Loucy (cell line): ENCODE results near the gene KLHL2.
A peak's percentile ranks its signal among the peaks of the same experiment; 100 is the strongest.

Experiments used
- H2AFZ ChIP-seq: fragments of 200-600 bp; sonication (generic); 2 replicates; pipeline ENCODE4 v1.6.0; 2016; ENCODE audit warnings: antibody characterized with exemption, mild to moderate bottlenecking, low read length, moderate library complexity
- H3F3A ChIP-seq: fragments of 200-600 bp; 2 replicates; pipeline ENCODE4 v1.6.0; 2016; ENCODE audit warnings: antibody characterized with exemption, low read depth, mild to moderate bottlenecking
- H3K27me3 ChIP-seq: fragments of 200-600 bp; sonication (generic); 2 replicates; pipeline ENCODE4 v1.6.1; 2014; ENCODE audit warnings: low read length, mild to moderate bottlenecking; ENCODE audit not compliant: insufficient read depth, poor library complexity, severe bottlenecking
- H3K36me3 ChIP-seq: fragments of 200-600 bp; sonication (generic); 2 replicates; pipeline ENCODE4 v1.6.1; 2016; ENCODE audit warnings: low read length; ENCODE audit not compliant: insufficient read depth
- H3K4me1 ChIP-seq: fragments of 200-600 bp; sonication (generic); 2 replicates; pipeline ENCODE4 v1.5.1; 2014; ENCODE audit warnings: low read length, mild to moderate bottlenecking; ENCODE audit not compliant: insufficient read depth, poor library complexity, severe bottlenecking
- H3K4me2 ChIP-seq: fragments of 200-600 bp; sonication (generic); 2 replicates; pipeline ENCODE4 v1.6.0; 2014; ENCODE audit warnings: antibody characterized with exemption, low read length, low read depth, mild to moderate bottlenecking; ENCODE audit not compliant: poor library complexity, severe bottlenecking
- H3K4me3 ChIP-seq: fragments of 200-600 bp; sonication (generic); 2 replicates; pipeline ENCODE4 v1.5.1; 2014; ENCODE audit warnings: low read length, mild to moderate bottlenecking, mixed read lengths; ENCODE audit not compliant: poor library complexity, severe bottlenecking
- H3K79me2 ChIP-seq: fragments of 200-600 bp; sonication (generic); 2 replicates; pipeline ENCODE4 v1.6.1; 2014; ENCODE audit warnings: low read length; ENCODE audit not compliant: insufficient read depth
- H3K9ac ChIP-seq: fragments of 200-600 bp; sonication (generic); 2 replicates; pipeline ENCODE4 v1.6.0; 2014; ENCODE audit warnings: mild to moderate bottlenecking, low read depth, low read length, moderate library complexity; ENCODE audit not compliant: poor library complexity, severe bottlenecking
- H3K9me2 ChIP-seq: fragments of 200-600 bp; sonication (generic); replicated peaks from 2 replicates; pipeline ENCODE4 v1.6.1; 2016; ENCODE audit warnings: low read depth, low read length, mixed read lengths
- H3K9me3 ChIP-seq: fragments of 200-600 bp; sonication (generic); 2 replicates; pipeline ENCODE4 v1.6.1; 2014; ENCODE audit warnings: mild to moderate bottlenecking, antibody characterized with exemption, low read length, low read depth; ENCODE audit not compliant: insufficient read depth
- H4K20me1 ChIP-seq: fragments of 200-600 bp; sonication (generic); 2 replicates; pipeline ENCODE4 v1.6.0; 2014; ENCODE audit warnings: antibody characterized with exemption, low read length, mild to moderate bottlenecking; ENCODE audit not compliant: insufficient read depth, poor library complexity, severe bottlenecking
- EZH2phosphoT487 ChIP-seq: fragments of 200-600 bp; IDR thresholded peaks from 2 replicates; pipeline ENCODE4 v1.6.1; 2018; ENCODE audit warnings: antibody characterized with exemption, mild to moderate bottlenecking, moderate library complexity, borderline replicate concordance
- TF ChIP-seq, protein P1 (sequence below): fragments of 200-600 bp; sonication (generic); conservative IDR thresholded peaks from 2 replicates; pipeline ENCODE4 v1.5.1; 2014; ENCODE audit warnings: mild to moderate bottlenecking, antibody characterized with exemption, low read length

Gene KLHL2

DNA sequence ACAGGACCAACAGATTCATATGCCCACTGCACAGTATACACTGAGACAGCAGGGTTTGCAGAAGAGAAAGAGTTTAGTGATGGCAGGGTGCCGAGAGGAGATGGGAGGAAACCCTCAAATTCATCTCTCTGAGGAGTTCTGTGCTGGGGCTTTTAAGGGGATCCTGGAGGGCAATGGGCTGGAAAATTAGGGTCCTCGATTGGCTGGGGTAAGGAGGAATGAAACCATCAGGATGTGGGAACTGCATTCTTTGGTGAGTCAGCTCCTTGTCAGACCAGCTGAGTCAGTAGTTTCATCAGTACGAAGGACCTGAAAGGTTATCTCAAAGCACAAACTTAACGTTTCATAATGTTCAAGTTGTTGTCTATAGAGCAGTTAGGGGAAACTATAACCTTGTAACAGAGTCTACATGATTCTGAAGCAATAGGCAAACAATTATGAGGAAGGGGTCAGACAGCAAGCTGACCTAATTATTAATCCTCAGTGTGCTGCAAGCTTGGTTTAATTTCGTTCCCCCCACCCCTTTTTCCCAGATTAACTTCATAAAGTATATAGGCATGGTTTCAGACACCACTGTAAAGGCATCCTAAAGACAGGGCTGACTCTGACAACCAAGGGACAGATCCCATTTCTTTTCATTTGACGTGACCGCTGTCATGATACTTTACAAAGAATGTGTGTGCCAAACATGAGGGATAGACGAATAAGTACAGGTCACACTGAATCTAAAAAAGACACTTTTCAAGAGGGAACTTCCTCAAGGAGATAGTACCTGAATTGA is 118.6 kb downstream of the KLHL2 start:
- Histone ChIP-seq H3K79me2 (peaks cover 43% of the 10 kb centered on the region), H3K4me1 (peaks cover 34% of the 10 kb centered on the region), H3K27me3 (no peaks in the 10 kb centered on the region), H3K9ac (peak overlapping the region; percentile 78), H4K20me1 (peaks cover 32% of the 10 kb centered on the region), H3K9me2 (no peaks in the 10 kb centered on the region), H3K4me3 (peak overlapping the region; percentile 93), H3K36me3 (no peaks in the 10 kb centered on the region), H2AFZ (peak overlapping the region; percentile 39; the same call in 1 of the 2 replicates), H3F3A (no peaks in the 10 kb centered on the region), H3K4me2 (peak overlapping the region; percentile 87), H3K9me3 (no peaks in the 10 kb centered on the region)
- TF ChIP-seq, protein P1, sequence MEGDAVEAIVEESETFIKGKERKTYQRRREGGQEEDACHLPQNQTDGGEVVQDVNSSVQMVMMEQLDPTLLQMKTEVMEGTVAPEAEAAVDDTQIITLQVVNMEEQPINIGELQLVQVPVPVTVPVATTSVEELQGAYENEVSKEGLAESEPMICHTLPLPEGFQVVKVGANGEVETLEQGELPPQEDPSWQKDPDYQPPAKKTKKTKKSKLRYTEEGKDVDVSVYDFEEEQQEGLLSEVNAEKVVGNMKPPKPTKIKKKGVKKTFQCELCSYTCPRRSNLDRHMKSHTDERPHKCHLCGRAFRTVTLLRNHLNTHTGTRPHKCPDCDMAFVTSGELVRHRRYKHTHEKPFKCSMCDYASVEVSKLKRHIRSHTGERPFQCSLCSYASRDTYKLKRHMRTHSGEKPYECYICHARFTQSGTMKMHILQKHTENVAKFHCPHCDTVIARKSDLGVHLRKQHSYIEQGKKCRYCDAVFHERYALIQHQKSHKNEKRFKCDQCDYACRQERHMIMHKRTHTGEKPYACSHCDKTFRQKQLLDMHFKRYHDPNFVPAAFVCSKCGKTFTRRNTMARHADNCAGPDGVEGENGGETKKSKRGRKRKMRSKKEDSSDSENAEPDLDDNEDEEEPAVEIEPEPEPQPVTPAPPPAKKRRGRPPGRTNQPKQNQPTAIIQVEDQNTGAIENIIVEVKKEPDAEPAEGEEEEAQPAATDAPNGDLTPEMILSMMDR, result no peak
- TF ChIP-seq EZH2phosphoT487, result no peak

DNA sequence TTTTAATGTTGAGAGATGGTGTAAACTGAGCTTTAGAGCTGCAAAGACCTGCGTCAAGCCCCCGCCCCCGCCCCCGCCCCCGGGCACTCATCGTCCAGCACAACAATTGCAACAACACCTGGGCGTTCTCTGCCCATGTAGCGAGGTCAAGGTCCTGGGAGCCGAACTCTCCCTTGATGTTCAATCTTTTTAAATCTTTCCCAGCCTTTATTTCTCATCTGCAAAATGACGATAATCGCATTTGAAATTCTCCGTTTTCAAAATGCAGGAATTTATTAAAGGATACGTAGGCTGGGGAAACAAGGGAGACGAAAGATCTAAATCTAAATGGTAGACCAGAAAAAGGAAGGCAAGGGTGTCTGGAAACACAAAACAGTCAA is 119.5 kb downstream of the KLHL2 start:
- Histone ChIP-seq H2AFZ (peak overlapping the region; percentile 86), H3F3A (no peaks in the 10 kb centered on the region), H3K4me3 (peak overlapping the region; percentile 93), H3K4me2 (peak overlapping the region; percentile 87), H3K9me2 (no peaks in the 10 kb centered on the region), H3K9ac (peak overlapping the region; percentile 78), H3K9me3 (no peaks in the 10 kb centered on the region), H4K20me1 (peaks cover 41% of the 10 kb centered on the region), H3K27me3 (no peaks in the 10 kb centered on the region), H3K79me2 (peaks cover 52% of the 10 kb centered on the region), H3K4me1 (peaks cover 39% of the 10 kb centered on the region), H3K36me3 (no peaks in the 10 kb centered on the region; the same call in 1 of the 2 replicates)
- TF ChIP-seq EZH2phosphoT487, result no peak
- TF ChIP-seq, protein P1, result no peak

DNA sequence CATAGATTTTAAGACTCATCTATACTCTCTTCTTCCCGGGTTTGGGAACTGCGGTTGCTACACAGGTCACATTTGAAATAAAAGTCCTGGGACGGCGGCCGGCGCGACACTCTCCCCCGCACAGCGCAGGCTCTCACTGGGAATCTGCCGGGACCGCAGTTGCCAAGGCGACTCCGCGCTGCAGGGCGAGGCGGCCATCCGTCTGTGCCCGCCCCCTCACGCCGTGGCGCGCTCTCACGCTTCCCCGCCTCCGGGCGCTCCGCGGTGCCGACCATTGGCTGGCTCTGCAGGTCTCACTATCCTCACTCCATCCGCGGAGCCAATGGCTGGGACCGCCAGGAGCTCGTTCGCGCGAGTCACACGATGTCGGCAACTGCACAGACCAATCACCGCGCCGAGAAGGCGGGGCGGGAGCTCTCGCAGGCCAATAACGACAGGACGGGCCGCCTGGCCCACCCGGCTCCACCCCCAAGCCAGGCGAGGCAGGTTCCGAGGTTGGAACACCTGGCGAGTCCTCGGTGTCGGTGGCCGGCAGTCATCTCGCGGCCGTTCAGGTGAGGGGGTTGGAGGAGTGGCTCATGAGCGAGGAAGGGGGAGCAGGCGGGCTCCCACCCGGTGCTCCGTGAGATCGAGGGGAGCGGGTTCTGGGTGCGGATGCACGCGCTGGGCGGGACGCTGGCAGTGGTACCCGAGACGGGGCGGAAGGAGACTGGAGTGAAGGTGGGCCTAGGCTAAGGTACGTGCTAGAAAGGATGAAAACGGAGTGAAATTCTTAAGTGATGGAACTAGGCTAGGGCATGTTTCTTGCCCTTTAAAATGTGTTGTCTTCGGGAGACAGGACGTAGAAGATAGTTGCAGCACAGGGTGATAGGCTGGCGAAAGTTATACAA is 120.1 kb downstream of the KLHL2 start, which contains the start of gene MSMO1:
TSS of gene MSMO1 (plus strand) at position 459 of the 890 bp plus-strand sequence. CDS start 5,702 bp downstream, outside the sequence.
- no peaks in the 10 kb centered on the region; the same call in 1 of the 2 replicates for H3K36me3 ChIP-seq
- peaks cover 48% of the 10 kb centered on the region for H4K20me1 ChIP-seq
- H3F3A ChIP-seq, result no peaks in the 10 kb centered on the region
- H3K79me2 ChIP-seq, result peaks cover 58% of the 10 kb centered on the region
- no peaks in the 10 kb centered on the region for H3K27me3 ChIP-seq
- H3K9ac ChIP-seq, result peak within 1 kb of the TSS; percentile 95
- H2AFZ ChIP-seq, result peak within 1 kb of the TSS; percentile 86
- H3K9me2 ChIP-seq, result no peaks in the 10 kb centered on the region
- no peaks in the 10 kb centered on the region for H3K9me3 ChIP-seq
- TF ChIP-seq EZH2phosphoT487, result no peak
- TF ChIP-seq, protein P1, result no peak
- peak within 1 kb of the TSS; percentile 93 for H3K4me3 ChIP-seq
- H3K4me1 ChIP-seq, result peaks cover 46% of the 10 kb centered on the region
- H3K4me2 ChIP-seq, result peak within 1 kb of the TSS; percentile 97
